SIG-M5 treated with dmso at 0.1 percent for 504 hours (cell line): ENCODE data around the gene ATXN2.
"Not testable (repeated sequence)": the region's sequence is repeated elsewhere in the genome, so short reads cannot be mapped to it uniquely, and the experiment has no call there.

Experiments used
- DNase-seq: peaks from one replicate; lab custom pipeline; 2025; ENCODE audit not compliant: unreplicated experiment; lab: John Stamatoyannopoulos, UW

ATXN2 gene

DNA sequence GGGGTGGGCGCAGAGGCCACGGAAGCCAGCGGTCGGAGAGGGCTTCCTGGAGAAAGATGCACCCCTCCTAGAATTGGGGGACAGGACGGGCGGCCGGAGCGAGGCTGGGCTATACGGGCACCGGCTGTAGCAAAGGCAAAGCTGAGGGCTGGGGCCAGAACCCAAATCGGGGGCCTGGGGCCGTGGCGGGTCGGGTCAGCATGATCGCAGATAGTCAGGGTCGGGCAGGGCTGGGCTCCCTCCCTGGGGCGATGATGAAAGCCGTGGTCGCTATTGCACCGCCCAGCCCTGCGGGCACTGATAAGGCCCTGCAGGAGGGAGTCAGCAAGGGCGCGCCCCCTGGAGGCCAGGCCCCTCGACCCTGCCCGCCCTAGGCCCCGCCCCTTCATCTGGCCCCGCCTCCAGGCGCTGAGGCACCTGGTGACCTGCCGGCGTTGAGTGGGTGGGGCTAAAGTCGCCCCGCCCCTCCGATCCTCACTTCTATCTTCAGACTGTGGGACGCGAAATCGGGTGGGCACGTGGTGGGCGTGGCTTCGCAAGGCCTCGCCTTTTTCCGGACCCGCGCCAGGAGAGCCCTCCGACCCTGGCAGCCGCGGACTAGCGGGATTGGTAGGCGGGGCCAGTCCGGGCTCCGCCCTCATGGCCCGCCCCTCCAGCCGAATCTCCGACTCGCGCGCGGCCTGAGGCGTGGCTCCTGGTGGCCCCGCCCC is 193.8 kb downstream of the ATXN2 start:
- DNase-seq: peak; percentile 91

DNA sequence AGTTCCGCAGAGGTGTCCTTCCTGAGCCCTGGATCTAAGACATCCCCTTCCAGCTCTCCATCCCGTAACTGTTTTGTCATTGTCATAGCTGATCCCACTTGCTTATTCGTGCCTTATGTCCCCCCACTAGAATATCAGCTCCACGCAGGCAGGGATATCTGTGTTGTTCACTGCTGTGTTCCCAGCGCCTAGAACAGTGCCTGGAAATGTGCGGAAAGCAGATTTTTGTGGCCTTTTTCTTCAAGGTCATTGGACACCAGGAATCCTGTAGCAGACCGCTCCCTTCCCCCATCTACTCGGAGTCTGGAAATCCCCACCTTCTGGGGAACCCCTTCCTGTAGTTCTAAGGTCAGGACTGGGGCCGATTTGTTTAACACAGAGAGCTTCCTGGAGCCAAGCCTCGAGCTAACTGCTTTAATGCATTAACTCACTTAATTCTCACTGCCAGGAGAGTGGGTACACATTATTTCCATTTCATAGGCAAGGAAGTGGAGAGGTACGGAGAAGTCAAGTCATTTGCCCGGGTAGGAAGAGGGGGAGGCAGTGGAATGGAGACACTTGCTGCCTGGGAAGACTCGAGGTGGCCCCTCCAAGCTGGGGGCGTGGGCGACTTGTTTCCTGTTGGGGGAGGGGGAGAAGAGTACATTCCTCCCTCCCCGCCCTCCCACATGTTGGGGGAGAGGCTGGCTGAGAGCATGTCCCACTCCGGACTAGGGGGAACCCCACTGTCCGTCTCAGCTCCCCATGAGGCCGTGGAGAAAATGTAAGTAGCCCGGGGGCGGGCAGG is 194.6 kb downstream of the ATXN2 start:
- peak; percentile 22 for DNase-seq

DNA sequence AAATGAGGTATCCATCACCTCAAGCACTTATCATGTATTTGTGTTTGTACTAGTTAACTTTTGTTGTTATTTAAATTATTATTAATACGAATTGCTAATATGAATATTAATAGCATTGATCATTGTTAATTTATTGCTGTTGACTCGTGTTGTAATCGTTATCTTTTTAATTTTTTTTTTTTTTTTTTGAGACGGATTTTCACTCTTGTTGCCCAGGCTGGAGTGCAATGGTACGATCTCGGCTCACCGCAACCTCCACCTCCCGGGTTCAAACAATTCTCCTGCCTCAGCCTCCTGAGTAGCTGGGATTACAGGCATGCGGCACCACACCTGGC is 196.7 kb downstream of the ATXN2 start:
- DNase-seq: not testable (repeated sequence)
